Measurements from ENCODE around the gene CCDC148.

DNA sequence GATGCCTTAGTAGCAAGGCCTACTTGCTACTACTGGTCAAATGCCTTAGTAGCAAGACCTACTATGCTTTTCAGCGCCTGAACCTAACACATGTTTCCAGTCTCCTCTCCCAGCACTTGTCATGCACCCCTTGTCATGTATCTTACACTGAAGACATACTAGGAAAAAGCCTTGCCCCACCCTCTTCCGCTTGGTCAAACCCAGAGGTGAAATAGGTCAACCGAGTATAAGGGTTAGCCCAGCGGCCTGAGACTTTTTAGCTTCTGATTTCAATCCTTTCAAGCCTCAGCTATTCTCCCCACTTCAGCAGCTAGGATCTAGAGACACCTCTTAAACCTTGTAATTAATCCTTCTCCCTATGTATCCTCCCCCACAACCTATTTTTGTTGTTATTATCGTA lies 281.6 kb downstream of the CCDC148 start:
- TF ChIP-seq, protein P1, sequence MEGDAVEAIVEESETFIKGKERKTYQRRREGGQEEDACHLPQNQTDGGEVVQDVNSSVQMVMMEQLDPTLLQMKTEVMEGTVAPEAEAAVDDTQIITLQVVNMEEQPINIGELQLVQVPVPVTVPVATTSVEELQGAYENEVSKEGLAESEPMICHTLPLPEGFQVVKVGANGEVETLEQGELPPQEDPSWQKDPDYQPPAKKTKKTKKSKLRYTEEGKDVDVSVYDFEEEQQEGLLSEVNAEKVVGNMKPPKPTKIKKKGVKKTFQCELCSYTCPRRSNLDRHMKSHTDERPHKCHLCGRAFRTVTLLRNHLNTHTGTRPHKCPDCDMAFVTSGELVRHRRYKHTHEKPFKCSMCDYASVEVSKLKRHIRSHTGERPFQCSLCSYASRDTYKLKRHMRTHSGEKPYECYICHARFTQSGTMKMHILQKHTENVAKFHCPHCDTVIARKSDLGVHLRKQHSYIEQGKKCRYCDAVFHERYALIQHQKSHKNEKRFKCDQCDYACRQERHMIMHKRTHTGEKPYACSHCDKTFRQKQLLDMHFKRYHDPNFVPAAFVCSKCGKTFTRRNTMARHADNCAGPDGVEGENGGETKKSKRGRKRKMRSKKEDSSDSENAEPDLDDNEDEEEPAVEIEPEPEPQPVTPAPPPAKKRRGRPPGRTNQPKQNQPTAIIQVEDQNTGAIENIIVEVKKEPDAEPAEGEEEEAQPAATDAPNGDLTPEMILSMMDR (IDR thresholded peaks at IDR 0.05; ENCODE audit: insufficient read depth, low read length, poor library complexity, severe bottlenecking): no peak
- TF ChIP-seq EZH2phosphoT487 (conservative IDR thresholded peaks at IDR 0.05; ENCODE audit: low read length): no peak
